GM12878 (cell line): ENCODE results near the gene ZC3H7B. TPM values are rescaled to one million over a fixed set of nuclear protein-coding genes. Genes with fewer than 3 reads are reported as not detected.

Source experiments
- ATAC-seq: fragments of 200-7000 bp; cut with Tn5 transposase; 3 replicates; pipeline ENCODE4 v1.9.1; 2020; ENCODE audit warnings: mild to moderate bottlenecking, moderate library complexity
- BruUV-seq: library from RNA; stranded (reverse); fragments of 400-500 nt; replicated peaks from 2 replicates; lab custom pipeline; 2021; lab: Mats Ljungman, UMichigan
- CTCF ChIA-PET: fragments of 300-600 bp; sonication (Branson Sonifier 250); formaldehyde crosslinking; extraction: SDS; loops from one replicate; lab custom pipeline; 2021; ENCODE audit warnings: inconsistent platforms; lab: Yijun Ruan, JAX
- POLR2A ChIA-PET: fragments of 350-600 bp; formaldehyde crosslinking; extraction: SDS; loops from one replicate; lab custom pipeline; 2021; ENCODE audit warnings: inconsistent platforms; lab: Charles Lee
- RAD21 ChIA-PET: fragments of 300-600 bp; sonication (Branson Sonifier 250); formaldehyde crosslinking; loops from one replicate; lab custom pipeline; 2023; ENCODE audit warnings: antibody characterized with exemption; ENCODE audit not compliant: unreplicated experiment; lab: Charles Lee
- SMC1A ChIA-PET: fragments of 300-600 bp; sonication (Branson Sonifier 250); formaldehyde crosslinking; loops from one replicate; lab custom pipeline; 2023; ENCODE audit not compliant: unreplicated experiment, uncharacterized antibody; lab: Charles Lee
- DNase-seq: peaks from one replicate; pipeline ENCODE4 v3.0.0-alpha.2; 2011; ENCODE audit warnings: low read depth, low spot score
- FAIRE-seq: peaks from 3 replicates; lab custom pipeline; 2011; peaks lifted over from hg19 to GRCh38; lab: Jason Lieb, UNC
- H2AFZ ChIP-seq: 2 replicates; pipeline ENCODE4 v1.6.0; 2011; ENCODE audit warnings: low read depth, low read length, control low read depth; ENCODE audit not compliant: control insufficient read depth
- H3K27ac ChIP-seq: 2 replicates; pipeline ENCODE4 v1.5.1; 2011; ENCODE audit warnings: control low read depth; ENCODE audit not compliant: control insufficient read depth, insufficient read depth
- H3K27me3 ChIP-seq, 2 experiments: replicated peaks in 1 of 2; 2 replicates each; pipeline versions ENCODE4 v1.6.0 to v1.6.1; 2011; ENCODE audit warnings: low read length in 1 of 2; ENCODE audit not compliant: control insufficient read depth in 2 of 2, insufficient read depth in 2 of 2
- H3K36me3 ChIP-seq, 2 experiments: 2 replicates each; pipeline ENCODE4 v1.5.1; 2011; ENCODE audit warnings: low read length in 1 of 2; ENCODE audit not compliant: control insufficient read depth in 2 of 2, insufficient read depth in 2 of 2
- H3K4me1 ChIP-seq: 2 replicates; pipeline ENCODE4 v1.6.1; 2011; ENCODE audit warnings: mild to moderate bottlenecking, low read length, moderate library complexity, mixed read lengths; ENCODE audit not compliant: control insufficient read depth, insufficient read depth
- H3K4me2 ChIP-seq: 2 replicates; pipeline ENCODE4 v1.6.0; 2011; ENCODE audit warnings: control low read depth; ENCODE audit not compliant: control insufficient read depth, insufficient read depth
- H3K4me3 ChIP-seq: fragments of 200-600 bp; sonication (generic); 2 replicates; pipeline ENCODE4 v1.5.1; 2016
- H3K79me2 ChIP-seq: 2 replicates; pipeline ENCODE4 v1.6.0; 2011; ENCODE audit warnings: low read length; ENCODE audit not compliant: control insufficient read depth, insufficient read depth
- H3K9ac ChIP-seq: 2 replicates; pipeline ENCODE4 v1.8.0; 2011; ENCODE audit warnings: low read length, control low read depth, mixed read lengths; ENCODE audit not compliant: control insufficient read depth, insufficient read depth
- H3K9me3 ChIP-seq: replicated peaks from 3 replicates; pipeline ENCODE4 v1.5.1; 2011; ENCODE audit warnings: mild to moderate bottlenecking, low read length; ENCODE audit not compliant: control insufficient read depth, insufficient read depth
- H4K20me1 ChIP-seq: 2 replicates; pipeline ENCODE4 v1.6.0; 2011; ENCODE audit not compliant: control insufficient read depth, insufficient read depth
- CBX3 ChIP-seq: fragments of 200-600 bp; sonication (generic); IDR thresholded peaks from 2 replicates; pipeline ENCODE4 v1.6.1; 2016; ENCODE audit warnings: low read depth, borderline replicate concordance
- CREM ChIP-seq: IDR thresholded peaks from 2 replicates; pipeline ENCODE4 v1.6.1; 2014; ENCODE audit warnings: antibody characterized with exemption, low read depth
- IRF3 ChIP-seq: fragments of 450-650 bp; IDR thresholded peaks from 2 replicates; pipeline ENCODE4 v1.6.1; 2014; ENCODE audit warnings: mild to moderate bottlenecking
- IRF5 ChIP-seq: fragments of 450-650 bp; IDR thresholded peaks from 2 replicates; pipeline ENCODE4 v1.6.1; 2017; ENCODE audit warnings: borderline replicate concordance
- LARP7 ChIP-seq: fragments of 450-650 bp; IDR thresholded peaks from 2 replicates; pipeline ENCODE4 v1.6.1; 2017; ENCODE audit warnings: mild to moderate bottlenecking
- NR2C1 ChIP-seq: fragments of 450-650 bp; IDR thresholded peaks from 2 replicates; pipeline ENCODE4 v1.6.1; 2017; ENCODE audit warnings: antibody characterized with exemption, mild to moderate bottlenecking, moderate library complexity
- RCOR1 ChIP-seq: conservative IDR thresholded peaks from 2 replicates; pipeline ENCODE4 v1.6.1; 2012; ENCODE audit warnings: low read depth, low read length, improper control_type of control experiment
- SKIL ChIP-seq: fragments of 450-650 bp; IDR thresholded peaks from 2 replicates; pipeline ENCODE4 v1.6.1; 2017; ENCODE audit warnings: mild to moderate bottlenecking, low read depth, inconsistent platforms; ENCODE audit not compliant: poor library complexity, severe bottlenecking
- SMAD5 ChIP-seq: IDR thresholded peaks from 2 replicates; pipeline ENCODE4 v1.6.1; 2016; ENCODE audit warnings: antibody characterized with exemption, low read depth
- STAT3 ChIP-seq: IDR thresholded peaks from 2 replicates; pipeline ENCODE4 v1.6.1; 2011; ENCODE audit warnings: low read depth, low read length, improper control_type of control experiment
- SUPT20H ChIP-seq: IDR thresholded peaks from 2 replicates; pipeline ENCODE4 v1.6.1; 2011; ENCODE audit warnings: low read depth, mild to moderate bottlenecking, low read length, moderate library complexity, borderline replicate concordance; ENCODE audit not compliant: control insufficient read depth
- WRNIP1 ChIP-seq: IDR thresholded peaks from 2 replicates; pipeline ENCODE4 v1.6.1; 2011; ENCODE audit warnings: low read depth, low read length, improper control_type of control experiment, borderline replicate concordance
- WGBS: methylation state at CpG from one replicate; pipeline ENCODE4 v1.1.6; 2016; ENCODE audit warnings: low lambda C conversion rate; ENCODE audit not compliant: insufficient replicate concordance, insufficient coverage; ENCODE audit errors: missing lambda C conversion rate; 5-methylcytosine and 5-hydroxymethylcytosine counted together
- in situ Hi-C: fragments of 300-500 bp; cut with MboI; formaldehyde crosslinking; loops from 9 replicates; pipeline ENCODE4 v1.14.3; 2018; ENCODE audit warnings: mixed read lengths
- intact Hi-C: fragments of 100-400 bp; cut with micrococcal nuclease; formaldehyde crosslinking; loops from one replicate; pipeline ENCODE4 v1.14.2; 2022; ENCODE audit not compliant: unreplicated experiment
- polyA plus RNA-seq, 11 experiments: library from polyadenylated mRNA; depleted of rRNA in 4 of 11; unstranded in 6 of 11; stranded (reverse) in 5 of 11; fragments of >200 nt; fragmentation: Nextera tagmentation in 4 of 11; fragmentation: Illumina TruSeq in 1 of 11; extraction: Ambion mirVana in 4 of 11; extraction: Trizol in 1 of 11; gene quantifications; 1 replicate in 1 of 11; 2 replicates in 10 of 11; pipeline versions ENCODE4 v1.2.1 to v1.2.3, GENCODE V29; 2011 to 2016; ENCODE audit warnings: inconsistent platforms in 2 of 11, missing spikeins in 2 of 11, low read depth in 1 of 11
- total RNA-seq, 4 experiments: library from RNA; depleted of rRNA in 3 of 4; stranded (reverse); fragments of >200 nt in 3 of 4; fragmentation: Illumina TruSeq in 1 of 4; extraction: Trizol in 1 of 4; gene quantifications; 2 replicates each; pipeline versions ENCODE4 v1.2.1 to v1.2.3, GENCODE V29; 2013 to 2021

The ZC3H7B gene
- total and polyA plus RNA-seq, 10 of the 15 experiments (the other 5 are each of a cell fraction or from before 2014, with no cell fraction given) = 0.26 to 52.3 (median 22.4) TPM

- ChIA-PET RAD21 (no interaction called here), POLR2A (no interaction called here), CTCF (no interaction called here), SMC1A (interaction anchor here (0.7 kb wide), 1 partner anchor 59 kb away, joined by 3 read pairs; no protein-coding TSS in a partner anchor)
- Histone ChIP-seq H3K27me3 (no peaks in the 10 kb centered on the region), H3K4me1 (no peaks in the 10 kb centered on the region; the same call in 1 of the 2 replicates), H3K9ac (no peak overlapping the region), H3K79me2 (peaks cover 7% of the 10 kb centered on the region), H3K4me3 (no peak overlapping the region), H3K36me3 (peaks cover 13 to 23% of the 10 kb centered on the region in 2 experiments; a peak in 3 of 4 replicates), H3K4me2 (no peak overlapping the region), H2AFZ (no peak overlapping the region), H4K20me1 (no peaks in the 10 kb centered on the region), H3K27ac (no peak overlapping the region), H3K9me3 (no peaks in the 10 kb centered on the region)
- TF ChIP-seq WRNIP1 (no peak), CREM (no peak), SUPT20H (no peak), IRF5 (no peak), CBX3 (no peak), SKIL (no peak), NR2C1 (no peak), STAT3 (no peak), IRF3 (no peak), SMAD5 (no peak), LARP7 (no peak), RCOR1 (no peak)
- intact Hi-C loops = no loop called here
- in situ Hi-C loops = no loop called here
- BruUV-seq = no TSS peak
- 94% methylated on average over 16 of the region's 16 CpGs for WGBS
- DNase-seq (no peak), FAIRE-seq (no peak), ATAC-seq (no peak)
These were observed 19.3 kb downstream of the ZC3H7B start for GRCh38 chr22:41320416-41321240.
